ENCODE results near the gene CHCHD6.
"Not testable (repeated sequence)": the region's sequence is repeated elsewhere in the genome, so short reads cannot be mapped to it uniquely, and the experiment has no call there.

CHCHD6 gene

DNA sequence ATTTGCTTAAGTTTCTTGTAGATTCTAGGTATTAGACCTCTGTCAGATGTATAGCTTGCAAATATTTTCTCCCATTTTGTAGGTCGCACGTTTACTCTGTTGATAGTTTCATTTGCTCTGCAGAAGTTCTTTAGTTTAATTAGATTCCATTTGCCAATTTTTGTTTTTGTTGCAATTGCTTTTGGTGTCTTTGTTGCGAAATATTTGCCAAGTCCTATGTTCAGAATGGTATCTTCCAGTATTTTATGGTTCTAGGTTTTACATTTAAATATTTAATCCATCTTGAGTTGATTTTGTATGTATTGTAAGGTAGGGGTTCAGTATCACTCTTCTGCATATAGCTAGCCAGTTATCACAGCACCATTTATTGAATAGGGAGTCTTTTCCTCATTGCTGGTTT lies 64.9 kb downstream of the CHCHD6 start:
- ATAC-seq (replicated peaks) = no peak
- H3K4me3 Mint-ChIP-seq = no peak overlapping the region
- no peak for DNase-seq
- H3K27ac Mint-ChIP-seq = no peak overlapping the region
- H3K36me3 Mint-ChIP-seq = peaks cover 30 to 57% of the 10 kb centered on the region in 2 donors
- peaks cover 12 to 31% of the 10 kb centered on the region in 2 donors for H3K9me3 Mint-ChIP-seq
- H3K4me1 Mint-ChIP-seq = no peaks in the 10 kb centered on the region
- H3K27me3 Mint-ChIP-seq = no peaks in the 10 kb centered on the region

DNA sequence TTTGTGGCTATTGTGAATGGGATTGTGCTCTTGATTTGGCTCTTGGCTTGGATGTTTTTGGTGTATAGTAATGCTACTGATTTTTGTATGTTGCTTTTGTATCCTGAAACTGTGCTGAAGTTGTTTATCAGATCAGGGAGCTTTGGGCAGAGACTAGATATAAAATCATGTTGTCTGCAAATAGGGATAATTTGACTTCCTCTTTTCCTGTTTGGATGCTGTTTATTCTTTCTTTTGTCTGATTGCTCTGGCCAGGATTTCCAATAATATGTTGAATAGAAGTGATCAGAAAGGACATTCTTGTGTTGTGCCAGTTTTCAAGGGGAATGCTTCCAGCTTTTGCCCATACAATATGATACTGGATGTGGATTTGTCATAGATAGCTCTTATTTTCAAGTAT lies 66.1 kb downstream of the CHCHD6 start:
- ATAC-seq (replicated peaks) = no peak
- Mint-ChIP-seq H3K36me3 (peaks cover 30 to 52% of the 10 kb centered on the region in 2 donors), H3K4me1 (no peaks in the 10 kb centered on the region), H3K4me3 (no peak overlapping the region), H3K27me3 (no peaks in the 10 kb centered on the region), H3K9me3 (peaks cover 12 to 31% of the 10 kb centered on the region in 2 donors), H3K27ac (no peak overlapping the region)
- no peak for DNase-seq

DNA sequence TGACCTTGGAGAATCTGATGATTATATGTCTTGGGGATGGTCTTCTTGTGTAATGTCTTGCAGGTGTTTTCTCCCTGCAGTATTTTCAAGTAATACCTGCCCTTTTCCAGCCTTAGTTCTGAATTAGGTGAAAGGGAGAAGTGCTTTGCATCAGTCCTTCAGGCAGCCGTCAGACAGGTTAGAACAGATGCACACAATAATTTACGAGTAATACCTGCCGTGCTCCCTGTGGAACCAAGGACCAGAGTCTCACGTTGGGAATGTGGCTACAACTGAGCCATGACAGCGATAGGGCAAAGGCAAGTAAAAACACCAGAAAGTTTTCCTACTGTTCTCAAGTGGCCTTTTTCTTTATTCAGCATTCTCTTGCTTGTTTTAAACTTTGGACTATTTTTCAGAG lies 69.1 kb downstream of the CHCHD6 start:
- ATAC-seq (replicated peaks) = no peak
- DNase-seq = no peak
- H3K36me3 Mint-ChIP-seq = peaks cover 10 to 25% of the 10 kb centered on the region in 2 donors
- H3K27me3 Mint-ChIP-seq = no peaks in the 10 kb centered on the region
- no peak overlapping the region for H3K27ac Mint-ChIP-seq
- peaks cover 13 to 15% of the 10 kb centered on the region in 2 donors for H3K4me1 Mint-ChIP-seq
- no peak overlapping the region for H3K4me3 Mint-ChIP-seq
- peaks cover 8 to 23% of the 10 kb centered on the region in 2 donors for H3K9me3 Mint-ChIP-seq

DNA sequence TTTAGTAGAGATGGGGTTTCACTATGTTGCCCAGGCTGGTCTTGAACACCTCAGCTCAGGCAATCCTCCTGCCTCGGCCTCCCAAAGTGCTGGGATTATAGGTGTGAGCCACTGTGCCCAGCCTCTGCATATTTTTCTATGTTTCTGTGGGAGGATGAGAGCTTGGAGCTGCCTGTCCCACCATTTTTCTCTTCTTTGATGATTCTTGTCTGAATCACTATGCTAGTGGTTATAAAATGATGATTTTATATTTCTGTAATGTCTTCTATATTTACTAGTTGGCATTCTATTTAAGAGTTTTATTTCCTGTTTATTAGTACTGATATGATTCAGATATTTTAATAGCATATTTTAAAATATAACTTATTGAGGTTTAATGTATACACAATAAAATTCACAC lies 69.7 kb downstream of the CHCHD6 start:
- Mint-ChIP-seq H3K4me3 (no peak overlapping the region), H3K27ac (no peak overlapping the region)

DNA sequence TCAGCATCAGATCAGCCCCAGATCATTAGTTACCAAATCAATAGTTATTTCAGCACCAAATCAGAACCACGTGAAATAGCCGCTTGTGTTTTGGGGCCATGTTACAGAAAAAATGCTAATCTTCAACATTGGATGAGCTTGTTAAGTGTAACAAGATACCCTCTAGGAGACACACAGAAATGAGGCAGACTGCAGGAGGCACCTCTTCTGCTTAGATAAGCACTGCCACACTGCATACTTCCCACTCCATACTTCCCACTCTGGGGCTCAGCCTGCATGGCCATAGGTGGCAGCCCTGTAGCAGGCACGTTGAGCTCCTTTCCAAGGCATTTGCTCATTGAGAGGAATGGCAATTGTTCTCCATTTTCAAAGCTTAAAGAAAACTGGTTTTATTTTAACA lies 73.3 kb downstream of the CHCHD6 start:
- peaks cover 13 to 15% of the 10 kb centered on the region in 2 donors for H3K4me1 Mint-ChIP-seq
- no peak overlapping the region for H3K4me3 Mint-ChIP-seq
- peaks cover 5 to 18% of the 10 kb centered on the region in 2 donors for H3K36me3 Mint-ChIP-seq
- DNase-seq = no peak
- no peaks in the 10 kb centered on the region for H3K27me3 Mint-ChIP-seq
- peaks cover 3 to 4% of the 10 kb centered on the region in 2 donors for H3K9me3 Mint-ChIP-seq
- no peak overlapping the region for H3K27ac Mint-ChIP-seq
- ATAC-seq (replicated peaks) = no peak

More for the DNA sequence above, 69.7 kb downstream of the CHCHD6 start:
- no peak for DNase-seq
- Mint-ChIP-seq H3K36me3 (peaks cover 9 to 24% of the 10 kb centered on the region in 2 donors), H3K4me1 (peaks cover 13 to 15% of the 10 kb centered on the region in 2 donors), H3K9me3 (peaks cover 8 to 22% of the 10 kb centered on the region in 2 donors), H3K27me3 (no peaks in the 10 kb centered on the region)
- no peak for ATAC-seq (replicated peaks)

DNA sequence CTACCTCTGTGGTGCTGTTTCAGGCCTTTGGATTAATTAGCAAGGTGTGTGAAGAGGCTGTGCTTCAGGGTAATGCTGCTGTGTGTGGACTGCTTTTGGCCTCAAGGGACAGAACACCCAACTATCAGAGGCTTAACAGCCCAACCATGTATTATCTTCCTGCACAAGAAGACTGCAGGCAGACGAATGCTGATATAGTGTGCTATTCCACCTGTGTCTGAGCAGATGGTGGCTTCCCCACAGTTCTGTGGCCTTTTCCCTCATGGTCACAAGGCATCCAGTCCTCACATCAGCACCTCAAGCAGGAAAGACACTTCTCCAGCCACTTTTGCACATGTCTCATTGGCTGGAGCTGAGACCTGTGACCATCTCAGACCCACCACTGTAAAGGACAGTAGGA lies 76.6 kb downstream of the CHCHD6 start:
- Mint-ChIP-seq H3K9me3 (no peaks in the 10 kb centered on the region), H3K27ac (no peak overlapping the region), H3K36me3 (peaks cover 9 to 17% of the 10 kb centered on the region in 2 donors), H3K4me3 (no peak overlapping the region), H3K27me3 (no peaks in the 10 kb centered on the region), H3K4me1 (peaks cover 23 to 36% of the 10 kb centered on the region in 2 donors)
- ATAC-seq (replicated peaks) = no peak
- DNase-seq = no peak

DNA sequence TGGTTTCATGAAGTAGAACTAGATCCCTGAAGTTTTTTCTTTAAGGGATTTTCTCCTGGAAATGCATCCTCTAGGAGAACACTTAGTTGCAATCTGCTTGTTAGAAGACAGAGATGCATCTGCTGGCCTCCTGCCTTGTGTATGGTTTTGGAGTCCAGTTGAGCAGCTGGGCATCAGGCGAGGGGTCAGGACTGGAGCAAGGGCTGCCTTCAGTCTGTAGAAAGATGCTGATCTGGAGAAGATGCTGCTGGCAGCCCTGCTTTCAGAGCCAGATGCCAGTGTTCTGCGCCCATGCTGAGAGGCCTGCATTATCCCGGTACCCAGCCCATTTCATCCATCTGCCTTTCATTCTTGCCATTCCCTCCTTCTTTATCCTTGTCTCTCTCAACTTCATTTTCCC lies 77.4 kb downstream of the CHCHD6 start:
- H3K36me3 Mint-ChIP-seq = peaks cover 9 to 17% of the 10 kb centered on the region in 2 donors
- ATAC-seq (replicated peaks) (no peak), DNase-seq (no peak)
- H3K4me1 Mint-ChIP-seq = peaks cover 22 to 36% of the 10 kb centered on the region in 2 donors
- no peaks in the 10 kb centered on the region for H3K9me3 Mint-ChIP-seq
- H3K27me3 Mint-ChIP-seq = no peaks in the 10 kb centered on the region
- H3K27ac Mint-ChIP-seq = no peak overlapping the region
- no peak overlapping the region for H3K4me3 Mint-ChIP-seq

DNA sequence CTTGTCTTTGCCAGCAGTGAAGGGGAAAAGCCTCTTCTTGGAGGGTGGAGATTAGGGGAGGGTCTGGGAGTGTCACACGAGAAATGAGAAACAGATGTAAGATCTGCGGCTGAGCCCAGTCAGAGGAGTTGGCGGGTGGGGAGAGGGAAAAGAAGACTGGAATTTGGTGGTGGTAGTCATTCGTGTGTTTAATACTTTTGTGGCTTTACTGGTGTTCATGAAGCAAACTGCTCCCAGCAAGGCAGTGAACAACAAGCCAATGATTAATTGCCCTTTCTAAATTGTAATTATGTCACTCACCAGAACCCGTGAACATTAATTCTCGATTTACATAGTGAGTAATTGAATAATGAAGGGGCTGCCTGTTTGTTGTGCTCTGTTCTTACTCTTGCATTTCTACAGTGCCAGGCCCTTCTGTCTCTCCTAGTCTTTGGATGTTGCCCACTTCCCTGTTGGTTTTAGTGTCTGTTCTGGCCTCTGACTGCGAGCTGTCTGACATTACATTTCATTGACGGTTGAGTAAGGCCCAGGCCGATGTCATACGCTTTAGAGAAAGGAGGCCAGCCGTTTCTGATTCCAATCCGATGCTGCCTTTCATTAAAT lies 78.0 kb downstream of the CHCHD6 start:
- Mint-ChIP-seq H3K4me3 (no peak overlapping the region), H3K4me1 (peaks cover 20 to 32% of the 10 kb centered on the region in 2 donors), H3K27ac (no peak overlapping the region), H3K27me3 (no peaks in the 10 kb centered on the region), H3K9me3 (no peaks in the 10 kb centered on the region), H3K36me3 (peaks cover 9 to 17% of the 10 kb centered on the region in 2 donors)
- ATAC-seq (replicated peaks) (no peak), DNase-seq (no peak)

DNA sequence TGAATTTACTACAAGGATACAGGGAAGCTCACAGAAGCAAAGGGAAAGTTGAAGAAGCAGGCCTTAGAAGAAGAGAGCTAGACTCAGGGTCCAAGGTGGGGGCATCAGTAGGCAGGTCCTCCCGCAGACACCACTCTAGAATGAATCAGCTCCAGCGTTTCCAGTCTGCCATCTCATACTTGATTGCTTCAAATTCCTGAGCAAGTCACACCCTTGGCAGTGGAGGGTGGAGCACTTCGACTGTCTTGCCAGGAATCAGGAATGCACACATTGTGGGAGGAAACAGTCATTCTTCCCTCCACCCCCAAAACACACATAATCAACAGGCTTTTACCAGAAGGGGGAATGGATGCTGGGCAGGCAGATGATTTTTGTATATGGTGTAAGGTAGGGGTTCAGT lies 78.5 kb downstream of the CHCHD6 start:
- ATAC-seq (replicated peaks) = no peak
- no peaks in the 10 kb centered on the region for H3K9me3 Mint-ChIP-seq
- no peak overlapping the region for H3K4me3 Mint-ChIP-seq
- no peaks in the 10 kb centered on the region for H3K27me3 Mint-ChIP-seq
- H3K4me1 Mint-ChIP-seq = peaks cover 15 to 27% of the 10 kb centered on the region in 2 donors
- H3K27ac Mint-ChIP-seq = no peak overlapping the region
- peaks cover 9 to 17% of the 10 kb centered on the region in 2 donors for H3K36me3 Mint-ChIP-seq
- no peak for DNase-seq

DNA sequence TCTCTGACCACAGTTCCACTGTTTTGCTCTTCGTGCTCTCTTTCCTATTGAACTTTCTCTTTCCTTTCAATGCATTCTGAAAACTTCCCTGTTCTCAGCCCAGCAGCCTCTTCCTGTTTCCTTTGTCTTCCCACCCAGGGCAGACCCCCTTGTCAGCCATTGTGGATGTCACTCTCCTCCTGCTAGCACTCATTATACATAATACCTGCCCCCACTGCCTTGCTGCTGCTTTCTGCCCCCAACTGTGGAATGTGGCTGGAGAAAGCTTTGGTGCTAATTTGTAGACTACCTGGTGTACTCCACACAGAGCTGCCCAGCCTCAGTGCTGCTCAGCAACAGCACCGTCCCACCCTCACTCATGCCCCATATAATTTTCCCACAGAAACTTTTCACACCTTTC lies 80.2 kb downstream of the CHCHD6 start:
- Mint-ChIP-seq H3K4me1 (peaks cover 12 to 22% of the 10 kb centered on the region in 2 donors), H3K4me3 (no peak overlapping the region), H3K36me3 (peaks cover 11 to 20% of the 10 kb centered on the region in 2 donors), H3K9me3 (no peaks in the 10 kb centered on the region), H3K27ac (no peak overlapping the region), H3K27me3 (no peaks in the 10 kb centered on the region)
- no peak for ATAC-seq (replicated peaks)
- no peak for DNase-seq

DNA sequence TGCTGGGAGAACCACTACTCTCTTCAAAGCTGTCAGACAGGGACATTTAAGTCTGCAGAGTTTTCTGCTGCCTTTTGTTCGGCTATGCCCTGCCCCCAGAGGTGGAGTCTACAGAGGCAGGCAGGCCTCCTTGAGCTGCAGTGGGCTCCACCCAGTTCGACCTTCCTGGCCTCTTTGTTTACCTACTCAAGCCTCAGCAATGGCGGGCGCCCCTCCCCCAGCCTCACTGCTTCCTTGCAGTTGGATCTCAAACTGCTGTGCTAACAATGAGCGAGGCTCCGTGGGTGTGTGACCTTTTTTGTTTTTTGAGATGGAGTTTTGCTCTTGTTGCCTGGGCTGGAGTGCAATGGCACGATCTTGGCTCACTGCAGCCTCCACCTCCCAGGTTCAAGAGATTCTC lies 87.3 kb downstream of the CHCHD6 start:
- H3K27me3 Mint-ChIP-seq; H3K27ac Mint-ChIP-seq; H3K4me1 Mint-ChIP-seq; H3K4me3 Mint-ChIP-seq; DNase-seq; ATAC-seq (replicated peaks): not testable (repeated sequence)
- H3K9me3 Mint-ChIP-seq = peaks cover 8 to 18% of the 10 kb centered on the region in 2 donors
- H3K36me3 Mint-ChIP-seq = peaks cover 24 to 35% of the 10 kb centered on the region in 2 donors

DNA sequence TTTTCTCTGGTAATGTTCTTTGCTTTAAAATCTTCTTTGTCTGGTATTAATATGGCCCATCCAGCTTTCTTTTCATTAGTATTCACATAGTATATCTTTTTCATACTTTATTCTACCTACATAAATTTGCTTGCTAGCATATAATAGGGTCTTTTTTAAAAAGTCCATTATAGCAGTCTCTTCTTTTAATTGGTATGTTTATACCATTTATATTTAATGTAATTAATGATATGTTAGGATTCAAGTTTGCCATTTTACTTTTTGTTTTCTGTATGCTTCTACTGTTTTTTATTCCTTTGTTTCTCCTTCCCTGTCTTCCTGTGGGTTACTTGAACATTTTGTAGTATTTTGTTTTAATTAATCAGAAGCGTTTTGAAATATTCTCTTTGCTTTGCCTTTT lies 89.0 kb downstream of the CHCHD6 start:
- Mint-ChIP-seq H3K4me3 (no peak overlapping the region), H3K4me1 (peaks cover 4 to 7% of the 10 kb centered on the region in 2 donors), H3K9me3 (peaks cover 8 to 21% of the 10 kb centered on the region in 2 donors), H3K27me3 (no peaks in the 10 kb centered on the region), H3K36me3 (peaks cover 30 to 44% of the 10 kb centered on the region in 2 donors), H3K27ac (no peak overlapping the region)
- no peak for DNase-seq
- ATAC-seq (replicated peaks) = no peak

DNA sequence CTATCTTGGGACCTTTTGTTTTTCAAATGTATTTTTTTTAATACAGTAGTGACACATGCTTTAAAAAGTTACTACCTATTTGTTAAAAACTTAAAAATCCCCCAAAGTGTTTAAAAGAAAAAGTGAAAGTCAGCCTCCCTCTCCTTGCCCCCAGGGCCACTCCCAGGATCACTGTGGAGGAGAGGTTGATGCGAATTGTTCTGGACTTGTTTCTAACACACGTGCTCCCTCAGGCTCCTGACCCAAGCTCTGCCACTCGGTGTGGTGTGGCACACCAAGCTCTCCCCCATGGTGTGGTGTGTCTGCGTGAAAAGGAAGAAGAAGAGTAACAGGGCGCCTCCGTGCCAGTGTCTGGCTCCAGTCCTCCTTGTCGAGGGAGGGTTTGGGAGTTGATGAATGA lies 93.5 kb downstream of the CHCHD6 start:
- Mint-ChIP-seq H3K4me3 (no peak overlapping the region), H3K9me3 (peaks cover 12 to 23% of the 10 kb centered on the region in 2 donors), H3K4me1 (peaks cover 2 to 7% of the 10 kb centered on the region in 2 donors), H3K36me3 (peaks cover 39 to 49% of the 10 kb centered on the region in 2 donors), H3K27me3 (no peaks in the 10 kb centered on the region), H3K27ac (peak overlapping the region; percentile 80)
- ATAC-seq (replicated peaks) (no peak), DNase-seq (no peak)

DNA sequence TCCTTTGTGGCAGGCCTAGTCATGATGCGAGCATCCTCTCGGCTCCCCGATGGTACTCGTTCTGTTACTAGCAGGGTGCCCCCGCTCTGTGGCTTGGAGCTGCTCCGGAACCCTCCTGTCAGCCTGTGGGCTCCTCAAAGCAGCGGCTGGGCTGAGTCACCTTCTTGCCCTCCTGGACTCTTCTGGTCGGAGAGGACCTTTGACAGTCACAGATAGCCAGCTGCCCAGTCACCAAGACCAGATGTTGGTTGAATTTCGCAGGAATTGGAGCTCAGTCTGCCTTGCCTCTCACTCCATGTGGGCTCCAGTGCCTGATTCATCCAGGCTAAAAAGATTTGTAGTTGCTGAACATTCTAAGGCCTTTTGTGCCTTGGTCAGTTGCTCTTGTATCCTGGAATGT lies 94.5 kb downstream of the CHCHD6 start:
- Mint-ChIP-seq H3K9me3 (peaks cover 5 to 17% of the 10 kb centered on the region in 2 donors), H3K27me3 (no peaks in the 10 kb centered on the region), H3K27ac (no peak overlapping the region), H3K4me3 (no peak overlapping the region), H3K36me3 (peaks cover 31 to 40% of the 10 kb centered on the region in 2 donors), H3K4me1 (peaks cover 2 to 7% of the 10 kb centered on the region in 2 donors)
- no peak for ATAC-seq (replicated peaks)
- DNase-seq = no peak

DNA sequence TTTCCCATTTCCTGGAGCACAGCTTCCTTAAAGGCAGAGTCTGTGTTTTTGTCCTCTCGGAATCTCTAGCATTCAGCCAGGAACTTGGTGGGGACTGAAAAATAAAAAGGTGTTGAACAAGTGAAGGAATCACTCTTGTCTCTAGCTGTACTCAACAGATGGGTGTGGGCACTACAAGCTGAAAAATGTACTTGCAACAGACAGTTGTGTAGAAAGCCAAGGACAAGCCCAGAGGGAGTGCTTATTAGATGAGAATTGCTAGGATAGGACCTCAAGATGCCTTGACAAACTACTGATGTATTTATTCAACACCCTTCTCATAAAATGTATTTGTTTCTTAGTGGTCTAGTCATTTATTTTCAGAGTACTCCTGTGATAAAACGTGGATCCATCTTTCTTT lies 95.1 kb downstream of the CHCHD6 start:
- Mint-ChIP-seq H3K4me1 (peaks cover 2 to 7% of the 10 kb centered on the region in 2 donors), H3K27me3 (no peaks in the 10 kb centered on the region), H3K27ac (no peak overlapping the region), H3K4me3 (no peak overlapping the region), H3K9me3 (peaks cover 5 to 15% of the 10 kb centered on the region in 2 donors), H3K36me3 (peaks cover 26 to 36% of the 10 kb centered on the region in 2 donors)
- DNase-seq (no peak), ATAC-seq (replicated peaks) (no peak)

Data from stimulated activated naive B cell treated with anti-CD40 and anti-IgM and Interleukin-4, amounts not matched to agents 10 μg/mL and 1 μg/mL and 100 μg/mL, for 72 hours (primary cell).